ENCODE data around the gene FBRS. TPM values are rescaled to one million over a fixed set of nuclear protein-coding genes. Genes with fewer than 3 reads are reported as not detected.
"Not testable (repeated sequence)": the region's sequence is repeated elsewhere in the genome, so short reads cannot be mapped to it uniquely, and the experiment has no call there.

Gene FBRS
- total and polyA plus RNA-seq, 10 of the 15 experiments (the other 5 are each of a cell fraction or from before 2014, with no cell fraction given) = 0.45 to 87.6 (median 14.6) TPM

DNA sequence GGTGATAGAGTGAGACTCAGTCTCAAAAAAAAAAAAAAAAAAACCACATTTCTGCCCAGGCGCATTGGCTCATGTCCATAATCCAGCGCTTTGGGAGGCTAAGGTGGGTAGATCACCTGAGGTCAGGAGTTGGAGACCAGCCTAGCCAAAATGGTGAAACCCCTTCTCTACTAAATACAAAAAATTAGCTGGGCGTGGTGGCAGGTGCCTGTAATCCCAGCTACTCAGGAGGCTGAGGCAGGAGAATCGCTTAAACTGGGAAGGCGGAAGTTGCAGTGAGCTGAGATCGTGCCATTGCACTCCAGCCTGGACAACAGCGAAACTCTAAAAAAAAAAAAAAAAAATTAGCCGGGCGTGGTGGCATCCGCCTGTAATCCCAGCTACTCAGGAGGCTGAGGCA is 21.1 kb upstream of the FBRS start:
- ATAC-seq; DNase-seq (ENCODE audit: low read depth, low spot score); H3K9ac ChIP-seq (ENCODE audit: control insufficient read depth, insufficient read depth, low read length); intact Hi-C loops (cut with micrococcal nuclease; ENCODE audit: unreplicated experiment); BruUV-seq (replicated peaks); H3K79me2 ChIP-seq (ENCODE audit: control insufficient read depth, insufficient read depth, low read length); H3K27me3 ChIP-seq (replicated peaks in 1 of 2; ENCODE audit: control insufficient read depth in 2 of 2, insufficient read depth in 2 of 2, low read length in 1 of 2); H3K36me3 ChIP-seq (ENCODE audit: control insufficient read depth in 2 of 2, insufficient read depth in 2 of 2, low read length in 1 of 2); FAIRE-seq; H2AFZ ChIP-seq (ENCODE audit: control insufficient read depth, low read depth, low read length); H3K4me1 ChIP-seq (ENCODE audit: control insufficient read depth, insufficient read depth, low read length); H3K9me3 ChIP-seq (replicated peaks; ENCODE audit: control insufficient read depth, insufficient read depth, low read length); H3K4me2 ChIP-seq (ENCODE audit: control insufficient read depth, insufficient read depth); H3K27ac ChIP-seq (ENCODE audit: control insufficient read depth, insufficient read depth); H3K4me3 ChIP-seq; H4K20me1 ChIP-seq (ENCODE audit: control insufficient read depth, insufficient read depth): not testable (repeated sequence)
- in situ Hi-C loops (cut with MboI) = loop anchor here (10.0 kb wide), 1 partner anchor 452 kb away; the partner anchor contains the start of gene CORO1A
- 97% methylated on average over 9 of the region's 10 CpGs for WGBS (ENCODE audit: insufficient coverage, insufficient replicate concordance, low lambda C conversion rate, missing lambda C conversion rate)
- ChIA-PET POLR2A (interaction anchor here (0.6 to 4.1 kb wide), 8 partner anchors 13 to 227 kb away, joined by 3 to 27 read pairs (median 4); partner anchors contain the start of gene FBRS), CTCF (interaction anchor here (0.6 to 2.7 kb wide), 10 partner anchors 8 to 228 kb away, joined by 3 to 16 read pairs (median 3); partner anchors contain the start of genes DCTPP1, PHKG2 and PRR14), SMC1A (ENCODE audit: uncharacterized antibody, unreplicated experiment) (interaction anchor here (0.7 to 1.4 kb wide), 4 partner anchors 10 to 207 kb away, joined by 3 to 4 read pairs (median 3); partner anchors contain the start of genes DCTPP1 and PRR14), RAD21 (ENCODE audit: unreplicated experiment) (interaction anchor here (0.7 to 2.3 kb wide), 6 partner anchors 8 to 207 kb away, joined by 3 to 9 read pairs (median 4); partner anchors contain the start of genes DCTPP1 and PRR14)
- TF ChIP-seq, protein P1, sequence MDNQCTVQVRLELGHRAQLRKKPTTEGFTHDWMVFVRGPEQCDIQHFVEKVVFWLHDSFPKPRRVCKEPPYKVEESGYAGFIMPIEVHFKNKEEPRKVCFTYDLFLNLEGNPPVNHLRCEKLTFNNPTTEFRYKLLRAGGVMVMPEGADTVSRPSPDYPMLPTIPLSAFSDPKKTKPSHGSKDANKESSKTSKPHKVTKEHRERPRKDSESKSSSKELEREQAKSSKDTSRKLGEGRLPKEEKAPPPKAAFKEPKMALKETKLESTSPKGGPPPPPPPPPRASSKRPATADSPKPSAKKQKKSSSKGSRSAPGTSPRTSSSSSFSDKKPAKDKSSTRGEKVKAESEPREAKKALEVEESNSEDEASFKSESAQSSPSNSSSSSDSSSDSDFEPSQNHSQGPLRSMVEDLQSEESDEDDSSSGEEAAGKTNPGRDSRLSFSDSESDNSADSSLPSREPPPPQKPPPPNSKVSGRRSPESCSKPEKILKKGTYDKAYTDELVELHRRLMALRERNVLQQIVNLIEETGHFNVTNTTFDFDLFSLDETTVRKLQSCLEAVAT (IDR thresholded peaks at IDR 0.05) = 0 out of 2 replicates have a peak, but pooled peaks have one; percentile 29

DNA sequence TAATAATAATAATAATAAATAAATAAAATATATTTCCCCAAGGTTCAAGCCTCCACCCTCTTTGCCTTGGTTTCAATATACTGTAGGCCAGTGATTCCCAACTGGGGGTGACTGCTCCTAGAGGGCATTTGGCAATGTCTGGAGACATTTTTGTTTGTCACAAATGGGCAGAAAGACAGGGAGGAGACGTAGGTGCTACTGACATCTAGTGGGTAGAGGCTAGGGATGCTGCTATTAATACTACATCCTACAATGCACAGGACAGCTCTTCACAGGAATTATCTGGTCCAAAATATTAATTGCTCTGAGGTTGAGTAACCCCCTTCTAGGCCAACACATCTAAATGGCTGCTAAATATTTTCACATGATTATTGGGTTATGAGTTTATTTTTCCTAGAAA is 20.3 kb upstream of the FBRS start:
- FAIRE-seq (peak; percentile 81), DNase-seq (ENCODE audit: low read depth, low spot score) (no peak), ATAC-seq (peak; percentile 38)
- no TSS peak for BruUV-seq (replicated peaks)
- Histone ChIP-seq H3K4me1 (ENCODE audit: control insufficient read depth, insufficient read depth, low read length) (no peaks in the 10 kb centered on the region), H3K27ac (ENCODE audit: control insufficient read depth, insufficient read depth) (no peak overlapping the region), H2AFZ (ENCODE audit: control insufficient read depth, low read depth, low read length) (no peak overlapping the region), H3K9me3 (replicated peaks; ENCODE audit: control insufficient read depth, insufficient read depth, low read length) (no peaks in the 10 kb centered on the region), H3K4me3 (no peak overlapping the region), H3K79me2 (ENCODE audit: control insufficient read depth, insufficient read depth, low read length) (peaks cover 9% of the 10 kb centered on the region), H3K4me2 (ENCODE audit: control insufficient read depth, insufficient read depth) (no peak overlapping the region), H4K20me1 (ENCODE audit: control insufficient read depth, insufficient read depth) (no peaks in the 10 kb centered on the region), H3K9ac (ENCODE audit: control insufficient read depth, insufficient read depth, low read length) (no peak overlapping the region), H3K27me3 (replicated peaks in 1 of 2; ENCODE audit: control insufficient read depth in 2 of 2, insufficient read depth in 2 of 2, low read length in 1 of 2) (no peaks in the 10 kb centered on the region), H3K36me3 (ENCODE audit: control insufficient read depth in 2 of 2, insufficient read depth in 2 of 2, low read length in 1 of 2) (no peaks in the 10 kb centered on the region)
- SMC1A ChIA-PET (ENCODE audit: uncharacterized antibody, unreplicated experiment) = interaction anchor here (0.6 to 1.4 kb wide), 5 partner anchors 11 to 208 kb away, joined by 3 to 4 read pairs (median 3); partner anchors contain the start of genes DCTPP1 and PRR14
- POLR2A ChIA-PET = no interaction called here
- intact Hi-C loops (cut with micrococcal nuclease; ENCODE audit: unreplicated experiment) = no loop called here
- in situ Hi-C loops (cut with MboI) = loop anchor here (10.0 kb wide), 1 partner anchor 453 kb away; the partner anchor contains the start of gene CORO1A
- CTCF ChIA-PET = interaction anchor here (0.6 to 1.6 kb wide), 12 partner anchors 9 to 230 kb away, joined by 3 to 6 read pairs (median 3); partner anchors contain the start of genes DCTPP1, FBRS, PHKG2 and ZNF771
- RAD21 ChIA-PET (ENCODE audit: unreplicated experiment) = interaction anchor here (0.6 to 2.3 kb wide), 7 partner anchors 9 to 288 kb away, joined by 3 to 9 read pairs (median 4); partner anchors contain the start of genes DCTPP1 and PRR14
- WGBS (ENCODE audit: insufficient coverage, insufficient replicate concordance, low lambda C conversion rate, missing lambda C conversion rate) = 5% methylated on average over 1 of the region's 1 CpG
- TF ChIP-seq, protein P2, sequence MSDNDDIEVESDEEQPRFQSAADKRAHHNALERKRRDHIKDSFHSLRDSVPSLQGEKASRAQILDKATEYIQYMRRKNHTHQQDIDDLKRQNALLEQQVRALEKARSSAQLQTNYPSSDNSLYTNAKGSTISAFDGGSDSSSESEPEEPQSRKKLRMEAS (IDR thresholded peaks at IDR 0.05; ENCODE audit: low read depth, low read length) = no peak
- TF ChIP-seq EP300 (IDR thresholded peaks at IDR 0.05; ENCODE audit: borderline replicate concordance in 1 of 2, control insufficient read depth in 1 of 2, low read depth in 2 of 2, low read length in 2 of 2) = no peak
- TF ChIP-seq NFXL1 (IDR thresholded peaks at IDR 0.05; ENCODE audit: borderline replicate concordance) = no peak
- TF ChIP-seq TBL1XR1 (IDR thresholded peaks at IDR 0.05; ENCODE audit: low read depth, low read length) = no peak
- TF ChIP-seq JUND (IDR thresholded peaks at IDR 0.05; ENCODE audit: low read depth, low read length) = no peak
- TF ChIP-seq CHD4 (IDR thresholded peaks at IDR 0.05) = no peak
- TF ChIP-seq POLR2AphosphoS2 (IDR thresholded peaks at IDR 0.05; ENCODE audit: low read depth, low read length) = no peak
- TF ChIP-seq MTA2 (IDR thresholded peaks at IDR 0.05; ENCODE audit: low read depth) = no peak
- TF ChIP-seq BRCA1 (IDR thresholded peaks at IDR 0.05; ENCODE audit: low read depth, low read length) = no peak
- TF ChIP-seq, protein P3, sequence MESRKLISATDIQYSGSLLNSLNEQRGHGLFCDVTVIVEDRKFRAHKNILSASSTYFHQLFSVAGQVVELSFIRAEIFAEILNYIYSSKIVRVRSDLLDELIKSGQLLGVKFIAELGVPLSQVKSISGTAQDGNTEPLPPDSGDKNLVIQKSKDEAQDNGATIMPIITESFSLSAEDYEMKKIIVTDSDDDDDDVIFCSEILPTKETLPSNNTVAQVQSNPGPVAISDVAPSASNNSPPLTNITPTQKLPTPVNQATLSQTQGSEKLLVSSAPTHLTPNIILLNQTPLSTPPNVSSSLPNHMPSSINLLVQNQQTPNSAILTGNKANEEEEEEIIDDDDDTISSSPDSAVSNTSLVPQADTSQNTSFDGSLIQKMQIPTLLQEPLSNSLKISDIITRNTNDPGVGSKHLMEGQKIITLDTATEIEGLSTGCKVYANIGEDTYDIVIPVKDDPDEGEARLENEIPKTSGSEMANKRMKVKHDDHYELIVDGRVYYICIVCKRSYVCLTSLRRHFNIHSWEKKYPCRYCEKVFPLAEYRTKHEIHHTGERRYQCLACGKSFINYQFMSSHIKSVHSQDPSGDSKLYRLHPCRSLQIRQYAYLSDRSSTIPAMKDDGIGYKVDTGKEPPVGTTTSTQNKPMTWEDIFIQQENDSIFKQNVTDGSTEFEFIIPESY (IDR thresholded peaks at IDR 0.05) = no peak
- no peak for TF ChIP-seq ZNF207 (IDR thresholded peaks at IDR 0.05; ENCODE audit: borderline replicate concordance)
- TF ChIP-seq RUNX3 (IDR thresholded peaks at IDR 0.05; ENCODE audit: low read length) = no peak
